Right atrium auricular region (tissue), 2 donors: Measurements from ENCODE around the gene PCK1. TPM values are rescaled to one million over a fixed set of nuclear protein-coding genes. Genes with fewer than 3 reads are reported as not detected.

Experiments used
- DNase-seq: peaks from one replicate; pipeline ENCODE4 v3.0.0-alpha.2; 2019; ENCODE audit warnings: low spot score
- H3K27ac ChIP-seq, 2 donors: fragments of 200-600 bp; sonication (generic); 1 replicate in 1 of 2; 2 replicates in 1 of 2; pipeline ENCODE4 v1.5.1; 2016 to 2019
- H3K27me3 ChIP-seq, 2 donors: fragments of 200-600 bp; sonication (generic); one replicate each; pipeline versions ENCODE4 v1.5.1 to v1.6.0; 2017 to 2019
- H3K36me3 ChIP-seq: fragments of 200-600 bp; sonication (generic); one replicate; pipeline ENCODE4 v1.5.1; 2016
- H3K4me1 ChIP-seq, 2 donors: fragments of 200-600 bp; sonication (generic); one replicate each; pipeline versions ENCODE4 v1.5.1 to v1.6.0; 2017 to 2019
- H3K4me3 ChIP-seq, 2 donors: fragments of 200-600 bp; sonication (generic); 1 replicate in 1 of 2; 2 replicates in 1 of 2; pipeline ENCODE4 v1.5.1; 2017 to 2019; ENCODE audit warnings: mild to moderate bottlenecking in 1 of 2, moderate library complexity in 1 of 2
- H3K9me3 ChIP-seq, 2 donors: fragments of 200-600 bp; sonication (generic); one replicate each; pipeline ENCODE4 v1.5.1; 2019
- CTCF ChIP-seq, 2 donors: fragments of 200-600 bp; sonication (generic); IDR thresholded peaks; one replicate each; pipeline ENCODE4 v1.5.1; 2019; ENCODE audit warnings: antibody characterized with exemption in 2 of 2
- total RNA-seq, 2 donors: library from RNA; depleted of rRNA; stranded (reverse); fragments of >200 nt; gene quantifications; one replicate each; pipeline ENCODE4 v1.1.0, GENCODE V29; 2016

Gene PCK1
- total RNA-seq, 2 donors from 2014 or later, result 0.52 to 4.7 TPM

- no peaks in the 10 kb centered on the region for H3K27me3 ChIP-seq
- H3K9me3 ChIP-seq, result no peaks in the 10 kb centered on the region
- no peaks in the 10 kb centered on the region for H3K36me3 ChIP-seq
- DNase-seq, result no peak
- H3K4me1 ChIP-seq, result peaks cover 0 to 8% of the 10 kb centered on the region in 2 donors
- no peak for TF ChIP-seq CTCF (IDR thresholded peaks at IDR 0.05)
- no peak overlapping the region for H3K27ac ChIP-seq
- no peak overlapping the region for H3K4me3 ChIP-seq
Observed at GRCh38 chr20:57601211-57601570, 40.3 kb downstream of the PCK1 start.

GRCh38 chr20:57601737-57602136, 40.8 kb downstream of the PCK1 start:
- Histone ChIP-seq H3K4me1 (peaks cover 0 to 6% of the 10 kb centered on the region in 2 donors), H3K4me3 (no peak overlapping the region), H3K36me3 (no peaks in the 10 kb centered on the region), H3K27ac (no peak overlapping the region), H3K9me3 (no peaks in the 10 kb centered on the region), H3K27me3 (no peaks in the 10 kb centered on the region)
- no peak for TF ChIP-seq CTCF (IDR thresholded peaks at IDR 0.05)
- DNase-seq, result no peak

GRCh38 chr20:57603120-57603519, 42.2 kb downstream of the PCK1 start:
- Histone ChIP-seq H3K27me3 (no peaks in the 10 kb centered on the region), H3K9me3 (no peaks in the 10 kb centered on the region), H3K4me3 (no peak overlapping the region), H3K4me1 (no peaks in the 10 kb centered on the region), H3K36me3 (no peaks in the 10 kb centered on the region), H3K27ac (no peak overlapping the region)
- no peak for TF ChIP-seq CTCF (IDR thresholded peaks at IDR 0.05)
- no peak for DNase-seq

- Histone ChIP-seq H3K36me3 (no peaks in the 10 kb centered on the region), H3K4me3 (no peak overlapping the region), H3K9me3 (no peaks in the 10 kb centered on the region), H3K27ac (no peak overlapping the region), H3K27me3 (no peaks in the 10 kb centered on the region), H3K4me1 (no peaks in the 10 kb centered on the region)
- no peak for DNase-seq
- TF ChIP-seq CTCF (IDR thresholded peaks at IDR 0.05), result no peak
Observed at GRCh38 chr20:57605045-57605444, 44.1 kb downstream of the PCK1 start.

- Histone ChIP-seq H3K4me1 (no peaks in the 10 kb centered on the region), H3K27me3 (no peaks in the 10 kb centered on the region), H3K27ac (no peak overlapping the region), H3K4me3 (no peak overlapping the region), H3K36me3 (no peaks in the 10 kb centered on the region), H3K9me3 (no peaks in the 10 kb centered on the region)
- no peak for DNase-seq
- no peak for TF ChIP-seq CTCF (IDR thresholded peaks at IDR 0.05)
Observed at GRCh38 chr20:57605878-57606277, 45.0 kb downstream of the PCK1 start.

- no peaks in the 10 kb centered on the region for H3K9me3 ChIP-seq
- H3K27me3 ChIP-seq, result no peaks in the 10 kb centered on the region
- no peaks in the 10 kb centered on the region for H3K4me1 ChIP-seq
- H3K36me3 ChIP-seq, result no peaks in the 10 kb centered on the region
- no peak for DNase-seq
- TF ChIP-seq CTCF (IDR thresholded peaks at IDR 0.05), result no peak
- no peak overlapping the region for H3K4me3 ChIP-seq
- no peak overlapping the region for H3K27ac ChIP-seq
Observed at GRCh38 chr20:57608516-57608915, 47.6 kb downstream of the PCK1 start.
